HepG2 (cell line): ENCODE data around the gene WDR91. TPM values are rescaled to one million over a fixed set of nuclear protein-coding genes. Genes with fewer than 3 reads are reported as not detected.

Source experiments
- CENPBD1 ChIP-seq: sonication (generic); formaldehyde crosslinking; IDR thresholded peaks from 2 replicates; pipeline ENCODE4 v1.8.0; 2022; ENCODE audit warnings: missing genetic modification reagents, low read depth, mild to moderate bottlenecking, borderline replicate concordance
- CHCHD3 ChIP-seq: sonication (generic); formaldehyde crosslinking; IDR thresholded peaks from 2 replicates; pipeline ENCODE4 v1.8.0; 2022; ENCODE audit warnings: mild to moderate bottlenecking, missing genetic modification reagents, moderate library complexity
- GZF1 ChIP-seq: sonication (generic); formaldehyde crosslinking; IDR thresholded peaks from 2 replicates; pipeline ENCODE4 v1.5.1; 2020; ENCODE audit warnings: mild to moderate bottlenecking, missing genetic modification reagents
- IRX3 ChIP-seq: sonication (generic); formaldehyde crosslinking; IDR thresholded peaks from 2 replicates; pipeline ENCODE4 v1.8.1; 2023; ENCODE audit warnings: mild to moderate bottlenecking, low read depth, missing genetic modification reagents, borderline replicate concordance
- KAT8 ChIP-seq: IDR thresholded peaks from 2 replicates; pipeline ENCODE4 v1.6.1; 2016; ENCODE audit warnings: missing genetic modification reagents, missing compliant biosample characterization
- KLF9 ChIP-seq: IDR thresholded peaks from 2 replicates; pipeline ENCODE4 v1.6.1; 2016; ENCODE audit warnings: low read depth
- MAX ChIP-seq: IDR thresholded peaks from 2 replicates; pipeline ENCODE4 v1.6.1; 2012; ENCODE audit warnings: inconsistent platforms
- NCOA2 ChIP-seq: sonication (generic); formaldehyde crosslinking; IDR thresholded peaks from 2 replicates; pipeline ENCODE4 v1.8.0; 2022; ENCODE audit warnings: inconsistent platforms
- NFKBIZ ChIP-seq: IDR thresholded peaks from 2 replicates; pipeline ENCODE4 v1.6.1; 2018; ENCODE audit warnings: missing genetic modification reagents, missing compliant biosample characterization
- NFYC ChIP-seq: IDR thresholded peaks from 2 replicates; pipeline ENCODE4 v1.6.1; 2016; ENCODE audit warnings: missing genetic modification reagents, missing compliant biosample characterization
- NR1H2 ChIP-seq: sonication (generic); formaldehyde crosslinking; IDR thresholded peaks from 2 replicates; pipeline ENCODE4 v1.8.1; 2022; ENCODE audit warnings: low read depth, missing genetic modification reagents, borderline replicate concordance
- RAD21 ChIP-seq: fragments of 450-650 bp; formaldehyde crosslinking; IDR thresholded peaks from 2 replicates; pipeline ENCODE4 v1.5.0; 2020; ENCODE audit warnings: mild to moderate bottlenecking
- SOX13 ChIP-seq, 3 experiments: fragments of 450-650 bp in 1 of 3; sonication (generic) in 1 of 3; formaldehyde crosslinking in 1 of 3; IDR thresholded peaks in 2 of 3; conservative IDR thresholded peaks in 1 of 3; 2 replicates each; pipeline versions ENCODE4 v1.5.0 to v1.6.1; 2016 to 2020; ENCODE audit warnings: antibody characterized with exemption in 1 of 3, mild to moderate bottlenecking in 1 of 3, missing compliant biosample characterization in 1 of 3, missing genetic modification reagents in 1 of 3, moderate library complexity in 1 of 3
- TAF15 ChIP-seq: fragments of 200-400 bp; formaldehyde crosslinking; IDR thresholded peaks from one replicate; pipeline ENCODE4 v1.6.1; 2018; ENCODE audit warnings: mild to moderate bottlenecking, low read depth, low read length; ENCODE audit not compliant: poor library complexity, severe bottlenecking
- ZFP36L2 ChIP-seq: sonication (generic); formaldehyde crosslinking; IDR thresholded peaks from 2 replicates; pipeline ENCODE4 v1.4.0; 2020; ENCODE audit warnings: missing genetic modification reagents
- ZNF12 ChIP-seq: sonication (generic); formaldehyde crosslinking; IDR thresholded peaks from 2 replicates; pipeline ENCODE4 v1.5.0; 2020; ENCODE audit warnings: missing genetic modification reagents
- ZNF138 ChIP-seq: sonication (generic); formaldehyde crosslinking; IDR thresholded peaks from 2 replicates; pipeline ENCODE4 v1.5.0; 2020; ENCODE audit warnings: mild to moderate bottlenecking, low read depth, missing genetic modification reagents
- ZNF256 ChIP-seq: sonication (generic); formaldehyde crosslinking; conservative IDR thresholded peaks from 2 replicates; pipeline ENCODE4 v1.4.0; 2020; ENCODE audit warnings: missing genetic modification reagents
- ZNF496 ChIP-seq: sonication (generic); formaldehyde crosslinking; IDR thresholded peaks from 2 replicates; pipeline ENCODE4 v1.8.1; 2023; ENCODE audit warnings: mild to moderate bottlenecking, moderate library complexity, missing genetic modification reagents; ENCODE audit not compliant: insufficient replicate concordance
- ZNF792 ChIP-seq: IDR thresholded peaks from 2 replicates; pipeline ENCODE4 v1.6.1; 2016
- ZSCAN25 ChIP-seq: sonication (generic); formaldehyde crosslinking; IDR thresholded peaks from 2 replicates; pipeline ENCODE4 v1.8.0; 2022; ENCODE audit warnings: mild to moderate bottlenecking, missing genetic modification reagents
- polyA plus RNA-seq, 8 experiments: library from polyadenylated mRNA; depleted of rRNA in 3 of 8; stranded (reverse) in 7 of 8; unstranded in 1 of 8; fragments of >200 nt; fragmentation: Illumina TruSeq in 4 of 8; extraction: Trizol in 4 of 8; gene quantifications; 2 replicates each; pipeline versions ENCODE4 v1.2.1 to v1.2.3, GENCODE V29; 2011 to 2016; ENCODE audit warnings: low read depth in 4 of 8, missing spikeins in 1 of 8, mixed read lengths in 1 of 8; ENCODE audit not compliant: insufficient read depth in 1 of 8
- total RNA-seq, 5 experiments: library from RNA; depleted of rRNA; stranded (reverse); fragments of >200 nt; fragmentation: Illumina TruSeq; extraction: Trizol; gene quantifications; 2 replicates each; pipeline ENCODE4 v1.2.3, GENCODE V29; 2016; ENCODE audit warnings: low read depth in 1 of 5
- TF ChIP-seq, protein P1 (sequence below): sonication (generic); IDR thresholded peaks from 2 replicates; pipeline ENCODE4 v1.6.1; 2016; ENCODE audit warnings: low read depth, borderline replicate concordance
- TF ChIP-seq, protein P2 (sequence below): sonication (generic); formaldehyde crosslinking; IDR thresholded peaks from 2 replicates; pipeline ENCODE4 v1.8.0; 2022; ENCODE audit warnings: missing genetic modification reagents, mild to moderate bottlenecking, borderline replicate concordance
- TF ChIP-seq, protein P3 (sequence below): sonication (generic); formaldehyde crosslinking; IDR thresholded peaks from 2 replicates; pipeline ENCODE4 v1.4.0; 2020; ENCODE audit warnings: mild to moderate bottlenecking, missing genetic modification reagents

The WDR91 gene
- total and polyA plus RNA-seq, 2 of the 13 experiments (the other 11 are each of a cell fraction or from before 2014, with no cell fraction given), result 11.6 to 12.1 TPM

- TF ChIP-seq, protein P1, sequence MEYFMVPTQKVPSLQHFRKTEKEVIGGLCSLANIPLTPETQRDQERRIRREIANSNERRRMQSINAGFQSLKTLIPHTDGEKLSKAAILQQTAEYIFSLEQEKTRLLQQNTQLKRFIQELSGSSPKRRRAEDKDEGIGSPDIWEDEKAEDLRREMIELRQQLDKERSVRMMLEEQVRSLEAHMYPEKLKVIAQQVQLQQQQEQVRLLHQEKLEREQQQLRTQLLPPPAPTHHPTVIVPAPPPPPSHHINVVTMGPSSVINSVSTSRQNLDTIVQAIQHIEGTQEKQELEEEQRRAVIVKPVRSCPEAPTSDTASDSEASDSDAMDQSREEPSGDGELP, result no peak
- TF ChIP-seq RAD21 (CRISPR knock-in tag) (peak; percentile 63), GZF1 (CRISPR knock-in tag) (no peak), NFKBIZ (CRISPR knock-in tag) (no peak), MAX (peak; percentile 53; the same call in 1 of the 2 replicates), CENPBD1 (no peak), IRX3 (CRISPR knock-in tag) (no peak), TAF15 (no peak), ZNF138 (no peak), ZNF792 (CRISPR knock-in tag) (no peak), NCOA2 (no peak), ZNF496 (CRISPR knock-in tag) (no peak), ZSCAN25 (CRISPR knock-in tag) (no peak), NFYC (no peak; the same call in 1 of the 2 replicates), KAT8 (CRISPR knock-in tag) (peak; percentile 62; the same call in 1 of the 2 replicates), ZFP36L2 (no peak), ZNF12 (CRISPR knock-in tag) (no peak), ZNF256 (CRISPR knock-in tag) (no peak), SOX13 (IDR thresholded peaks at IDR 0.05) (no peak), SOX13 (CRISPR knock-in tag; conservative IDR thresholded peaks at IDR 0.05 in 1 of 2, IDR thresholded peaks at IDR 0.05 in 1 of 2) (0 out of 4 replicates have a peak, but pooled peaks of 1 of the 2 experiments have one; percentile 42), CHCHD3 (CRISPR knock-in tag) (no peak), KLF9 (CRISPR knock-in tag) (0 out of 2 replicates have a peak, but pooled peaks have one; percentile 20), NR1H2 (CRISPR knock-in tag) (no peak)
- TF ChIP-seq, protein P2, sequence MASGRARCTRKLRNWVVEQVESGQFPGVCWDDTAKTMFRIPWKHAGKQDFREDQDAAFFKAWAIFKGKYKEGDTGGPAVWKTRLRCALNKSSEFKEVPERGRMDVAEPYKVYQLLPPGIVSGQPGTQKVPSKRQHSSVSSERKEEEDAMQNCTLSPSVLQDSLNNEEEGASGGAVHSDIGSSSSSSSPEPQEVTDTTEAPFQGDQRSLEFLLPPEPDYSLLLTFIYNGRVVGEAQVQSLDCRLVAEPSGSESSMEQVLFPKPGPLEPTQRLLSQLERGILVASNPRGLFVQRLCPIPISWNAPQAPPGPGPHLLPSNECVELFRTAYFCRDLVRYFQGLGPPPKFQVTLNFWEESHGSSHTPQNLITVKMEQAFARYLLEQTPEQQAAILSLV (CRISPR knock-in tag), result no peak
- TF ChIP-seq, protein P3, sequence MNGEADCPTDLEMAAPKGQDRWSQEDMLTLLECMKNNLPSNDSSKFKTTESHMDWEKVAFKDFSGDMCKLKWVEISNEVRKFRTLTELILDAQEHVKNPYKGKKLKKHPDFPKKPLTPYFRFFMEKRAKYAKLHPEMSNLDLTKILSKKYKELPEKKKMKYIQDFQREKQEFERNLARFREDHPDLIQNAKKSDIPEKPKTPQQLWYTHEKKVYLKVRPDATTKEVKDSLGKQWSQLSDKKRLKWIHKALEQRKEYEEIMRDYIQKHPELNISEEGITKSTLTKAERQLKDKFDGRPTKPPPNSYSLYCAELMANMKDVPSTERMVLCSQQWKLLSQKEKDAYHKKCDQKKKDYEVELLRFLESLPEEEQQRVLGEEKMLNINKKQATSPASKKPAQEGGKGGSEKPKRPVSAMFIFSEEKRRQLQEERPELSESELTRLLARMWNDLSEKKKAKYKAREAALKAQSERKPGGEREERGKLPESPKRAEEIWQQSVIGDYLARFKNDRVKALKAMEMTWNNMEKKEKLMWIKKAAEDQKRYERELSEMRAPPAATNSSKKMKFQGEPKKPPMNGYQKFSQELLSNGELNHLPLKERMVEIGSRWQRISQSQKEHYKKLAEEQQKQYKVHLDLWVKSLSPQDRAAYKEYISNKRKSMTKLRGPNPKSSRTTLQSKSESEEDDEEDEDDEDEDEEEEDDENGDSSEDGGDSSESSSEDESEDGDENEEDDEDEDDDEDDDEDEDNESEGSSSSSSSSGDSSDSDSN (CRISPR knock-in tag), result no peak; the same call in 1 of the 2 replicates
These were observed 42.0 kb downstream of the WDR91 start (continued) for GRCh38 chr7:135169141-135169963.
